Posterior vena cava (tissue), 2 donors: Measurements from ENCODE around the gene NUDT16L1. TPM values are rescaled to one million over a fixed set of nuclear protein-coding genes. Genes with fewer than 3 reads are reported as not detected.
A peak's percentile ranks its signal among the peaks of the same experiment; 100 is the strongest.
"Not testable (repeated sequence)": the region's sequence is repeated elsewhere in the genome, so short reads cannot be mapped to it uniquely, and the experiment has no call there.

Source experiments
- DNase-seq: peaks from one replicate; pipeline ENCODE4 v3.0.0-alpha.2; 2020; ENCODE audit warnings: low spot score
- intact Hi-C, 2 donors: fragments of 100-400 bp; cut with DNase I; formaldehyde crosslinking; loops; one replicate each; pipeline versions ENCODE4 v1.14.1 to v1.14.2; 2022 to 2023
- total RNA-seq, 2 donors: library from RNA; stranded (reverse); fragmentation: NEBNext Ultra II Directional; extraction: Animal tissue kit (Norgen Biotek cat#: 25700); gene quantifications; one replicate each; pipeline ENCODE4 v1.2.1, GENCODE V29; 2021
- donor health status: DM: yes; HTN: yes; CAD: no.
- donor health status: DM: yes; HTN: yes; CAD: no.

The NUDT16L1 gene
- total RNA-seq, 2 donors from 2014 or later = 10.7 to 14.2 TPM

DNA sequence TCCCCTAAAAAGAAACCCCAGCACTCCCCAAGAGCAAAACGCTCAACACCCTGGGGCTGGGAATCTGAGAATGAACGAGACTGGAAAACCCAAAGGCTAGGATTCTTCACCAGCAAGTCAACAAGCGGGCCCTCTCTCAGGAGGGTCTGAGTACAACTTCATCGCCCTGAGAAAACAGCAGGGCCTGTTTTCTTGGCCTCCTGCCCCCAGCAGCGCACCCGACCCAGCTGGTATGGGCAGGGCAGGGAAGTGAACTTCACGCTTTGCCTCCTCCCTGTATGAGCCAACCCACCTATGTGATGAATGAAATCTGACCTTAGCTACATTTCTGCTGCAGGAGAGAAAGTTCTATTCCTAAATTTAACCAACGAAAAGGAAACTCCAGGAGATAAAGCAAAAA lies 11.1 kb downstream of the NUDT16L1 start:
- no peak for DNase-seq
- intact Hi-C loops = no loop called here

- intact Hi-C loops = no loop called here
- DNase-seq = no peak
Observed at GRCh38 chr16:4704913-4705312, 11.6 kb downstream of the NUDT16L1 start.

- intact Hi-C loops = no loop called here
- DNase-seq = no peak
Observed at GRCh38 chr16:4706871-4707270, 13.5 kb downstream of the NUDT16L1 start.

- intact Hi-C loops = loop anchor here in 1 of 2 donors (2.0 kb wide), 1 partner anchor 41 kb away; no protein-coding TSS in a partner anchor
- no peak for DNase-seq
Observed at GRCh38 chr16:4709481-4709880, 16.1 kb downstream of the NUDT16L1 start.

GRCh38 chr16:4713663-4714501 lies 20.5 kb downstream of the NUDT16L1 start:
- no peak for DNase-seq
- intact Hi-C loops = no loop called here

- DNase-seq = no peak
- intact Hi-C loops = no loop called here
Observed at GRCh38 chr16:4714996-4715395, 21.6 kb downstream of the NUDT16L1 start.

- intact Hi-C loops = no loop called here
- no peak for DNase-seq
Observed at GRCh38 chr16:4718466-4718865, 25.1 kb downstream of the NUDT16L1 start.

- no peak for DNase-seq
- intact Hi-C loops = no loop called here
Observed at GRCh38 chr16:4723071-4723767, 29.9 kb downstream of the NUDT16L1 start.

- intact Hi-C loops = no loop called here
- no peak for DNase-seq
Observed at GRCh38 chr16:4724661-4725270, 31.4 kb downstream of the NUDT16L1 start.

GRCh38 chr16:4726616-4727015 lies 33.3 kb downstream of the NUDT16L1 start:
- DNase-seq = no peak
- intact Hi-C loops = no loop called here

DNA sequence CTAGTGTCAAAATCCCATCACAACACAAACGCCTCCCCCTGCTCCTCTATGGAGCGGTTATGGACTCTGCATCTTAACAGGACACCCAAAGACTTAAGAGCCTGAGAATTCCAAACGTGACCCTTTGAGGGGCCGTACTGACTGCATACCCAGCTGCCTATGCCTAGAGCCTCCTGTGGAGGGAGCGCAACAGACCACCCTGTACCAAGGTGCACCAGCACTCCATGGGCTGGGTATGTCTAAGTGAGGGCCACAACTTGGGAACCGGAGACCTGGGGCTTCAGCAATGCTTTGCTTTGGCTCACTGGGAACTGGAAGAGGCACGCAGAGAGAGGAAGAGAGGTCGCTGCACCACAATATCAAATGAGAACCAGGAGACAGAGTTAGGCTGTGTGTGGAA lies 35.3 kb downstream of the NUDT16L1 start:
- DNase-seq = no peak
- intact Hi-C loops = no loop called here

DNA sequence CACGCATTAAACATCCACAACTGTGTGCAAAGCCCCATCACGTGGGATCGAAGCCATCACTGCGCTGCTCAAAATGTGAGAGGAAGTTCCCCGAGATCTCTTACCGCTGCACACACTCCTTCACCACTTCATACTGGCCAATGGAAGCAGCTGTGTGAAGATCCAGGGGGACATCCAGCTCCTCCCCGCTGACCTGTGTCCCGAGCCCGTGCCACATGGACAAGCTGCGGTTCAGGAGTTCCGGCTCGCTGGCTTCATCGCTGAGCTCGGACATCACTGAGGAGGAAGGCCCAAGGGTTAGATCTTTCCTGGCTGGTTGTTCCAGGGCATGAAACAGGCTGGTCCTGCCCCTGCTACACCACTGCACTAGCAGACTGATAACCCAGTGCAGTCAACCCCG lies 36.5 kb downstream of the NUDT16L1 start:
- intact Hi-C loops = no loop called here
- DNase-seq = no peak

- intact Hi-C loops = no loop called here
- no peak for DNase-seq
Observed at GRCh38 chr16:4733211-4733742, 39.9 kb downstream of the NUDT16L1 start.

GRCh38 chr16:4733747-4734062 lies 40.3 kb downstream of the NUDT16L1 start:
- intact Hi-C loops = no loop called here
- DNase-seq = no peak

GRCh38 chr16:4734063-4734729 lies 40.8 kb downstream of the NUDT16L1 start, which contains the start of the genes ANKS3 and DNAAF8:
Gene ANKS3 (minus strand): TSS chr16:4734271. CDS start chr16:4730149, 4,122 bp downstream.
Gene DNAAF8 (plus strand): TSS chr16:4734537. CDS start chr16:4736515, 1,978 bp downstream.
- peak; percentile 98 for DNase-seq
- intact Hi-C loops = no loop called here

DNA sequence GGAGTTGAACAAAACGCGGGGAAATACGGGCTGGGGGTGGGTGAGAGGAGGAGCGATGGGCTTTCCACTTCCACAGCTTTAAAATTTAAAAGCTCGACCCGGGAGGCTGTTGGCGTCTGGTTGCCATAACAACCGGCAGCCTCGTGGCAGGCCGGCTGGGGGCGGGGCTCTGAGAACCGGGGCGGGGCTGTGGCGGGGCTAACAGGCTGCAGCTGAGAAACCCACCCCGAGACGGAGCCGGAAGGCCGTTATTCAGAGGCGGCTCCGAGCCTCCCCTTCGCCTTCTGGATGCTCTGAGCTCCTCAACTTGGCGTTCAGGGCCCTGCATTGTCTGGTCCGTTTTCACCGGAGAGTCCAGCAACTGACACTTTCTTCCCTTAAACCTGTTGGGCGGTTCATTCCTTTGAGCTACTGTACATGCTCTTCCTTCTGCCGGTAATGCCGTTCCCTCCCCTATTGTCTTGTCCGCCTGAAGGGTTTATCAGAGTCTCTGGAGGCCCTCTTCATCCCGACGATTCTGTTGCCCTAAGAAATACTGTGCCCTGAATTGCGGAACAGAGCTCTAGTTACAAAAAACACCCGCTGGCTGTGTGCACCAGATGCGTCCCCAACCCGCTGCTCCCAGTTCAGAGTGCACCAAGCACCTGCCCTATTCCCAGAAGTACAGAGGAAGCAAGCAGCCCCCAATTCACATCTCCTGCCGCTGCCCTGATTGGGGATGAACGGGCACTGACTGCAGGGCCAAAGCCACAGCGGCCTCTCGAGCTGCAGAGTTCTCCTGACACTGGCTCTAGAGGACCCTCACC lies 41.6 kb downstream of the NUDT16L1 start:
- DNase-seq = peak; percentile 95
- intact Hi-C loops = no loop called here

GRCh38 chr16:4736546-4736945 lies 43.2 kb downstream of the NUDT16L1 start:
- intact Hi-C loops = no loop called here
- no peak for DNase-seq

- intact Hi-C loops = no loop called here
- DNase-seq = no peak
Observed at GRCh38 chr16:4737545-4737944, 44.2 kb downstream of the NUDT16L1 start.

- DNase-seq, intact Hi-C loops: not testable (repeated sequence)
Observed at GRCh38 chr16:4738370-4738769, 45.0 kb downstream of the NUDT16L1 start.
